ENCODE measurements around the gene DPM3.
"Not testable (repeated sequence)": the region's sequence is repeated elsewhere in the genome, so short reads cannot be mapped to it uniquely, and the experiment has no call there.

The DPM3 gene

DNA sequence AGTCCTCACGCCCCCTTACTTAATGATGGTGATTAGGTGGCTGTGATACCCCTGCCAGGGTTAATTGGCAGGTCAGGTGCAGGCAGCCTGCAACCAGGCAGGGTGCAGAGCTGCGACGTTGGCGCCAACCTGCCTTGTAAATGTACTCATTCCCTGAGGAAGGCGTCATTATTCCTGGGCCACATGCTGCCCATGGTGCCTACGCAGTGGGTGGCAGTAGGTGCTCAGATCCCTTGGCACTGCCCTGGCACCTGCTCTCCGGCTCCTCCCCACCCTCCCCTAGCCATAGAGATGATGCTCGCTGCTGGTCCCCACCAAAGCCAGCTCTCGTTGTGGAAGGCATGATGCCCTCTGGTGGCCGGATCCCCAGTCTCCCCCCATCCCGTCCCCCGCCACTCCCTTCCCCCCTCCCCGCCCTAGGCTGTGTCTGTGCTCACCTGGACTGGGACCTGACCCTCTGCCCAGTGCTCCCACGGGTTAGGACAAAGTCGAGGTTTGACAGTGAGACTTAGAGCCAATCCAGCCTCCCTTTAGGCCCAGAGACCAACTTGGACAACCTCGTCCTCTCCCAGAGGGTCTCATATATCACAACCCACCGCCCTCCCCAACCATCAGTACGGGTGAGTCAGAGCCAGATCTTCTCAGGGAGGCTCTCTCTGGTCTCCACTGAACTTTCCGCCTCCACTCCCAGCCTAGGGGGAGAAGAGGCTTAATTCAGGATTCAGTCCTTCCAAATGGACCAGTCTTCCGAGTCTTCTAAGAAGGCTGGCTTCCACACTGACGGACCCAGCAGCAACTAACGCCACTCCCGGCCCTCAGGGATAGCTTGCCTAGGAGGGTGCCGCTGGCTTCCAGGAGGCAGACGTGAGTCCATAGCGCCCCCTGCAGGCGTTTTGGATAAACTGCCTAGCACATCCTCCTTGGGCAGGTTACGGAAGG, 27.1 kb upstream of the DPM3 start:
- H3K27ac ChIP-seq (replicated peaks): peak overlapping the region; percentile 52; the same call in 1 of the 2 replicates

DNA sequence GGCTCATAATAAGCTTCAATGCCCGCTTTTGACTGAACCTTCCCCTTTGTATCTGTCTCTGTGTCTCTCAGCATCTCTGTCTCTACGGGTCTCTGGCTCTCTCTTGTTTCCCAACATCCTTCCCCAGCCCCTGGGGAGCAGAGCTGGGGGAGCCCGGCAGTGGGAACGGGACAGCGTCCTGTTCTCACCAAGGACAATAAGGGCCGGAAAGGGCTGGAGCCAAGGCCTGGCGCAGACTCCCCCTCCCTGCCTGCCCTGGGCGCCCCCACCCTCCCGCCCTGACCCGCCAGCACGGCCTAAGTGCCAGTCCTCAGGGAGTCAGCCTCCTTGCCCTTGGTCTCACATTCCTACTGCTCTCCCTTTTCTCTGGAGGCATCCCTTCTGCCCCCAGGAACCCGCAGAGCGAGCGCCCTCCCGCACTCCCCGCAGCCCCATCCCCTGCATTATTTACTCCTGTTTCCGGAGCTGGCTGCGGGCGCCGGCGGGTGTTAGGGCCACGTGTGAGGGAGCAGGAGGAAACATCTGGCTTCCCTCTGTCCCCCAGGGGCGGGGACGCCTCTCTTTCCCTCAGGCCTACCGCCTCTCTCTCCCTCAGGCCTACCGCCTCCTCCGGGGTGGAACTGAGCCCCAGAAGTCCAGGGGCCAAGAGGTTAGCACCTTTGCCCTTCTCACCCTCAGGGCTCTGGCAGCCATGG, 26.3 kb upstream of the DPM3 start:
- peak overlapping the region; percentile 52 for H3K27ac ChIP-seq (replicated peaks)
- H3K4me3 ChIP-seq (replicated peaks; ENCODE audit: insufficient read depth, low read length): 0 out of 2 replicates have a peak overlapping the region, but pooled peaks have one; percentile 1
- TF ChIP-seq GABPA (IDR thresholded peaks at IDR 0.05; ENCODE audit: low read depth) (peak; percentile 22; the same call in 1 of the 2 replicates), POLR2AphosphoS5 (IDR thresholded peaks at IDR 0.05; ENCODE audit: low read depth) (peak; percentile 99), SPI1 (IDR thresholded peaks at IDR 0.05; ENCODE audit: borderline replicate concordance, low read depth) (peak; percentile 3; the same call in 1 of the 2 replicates)
- TF ChIP-seq, protein P1, sequence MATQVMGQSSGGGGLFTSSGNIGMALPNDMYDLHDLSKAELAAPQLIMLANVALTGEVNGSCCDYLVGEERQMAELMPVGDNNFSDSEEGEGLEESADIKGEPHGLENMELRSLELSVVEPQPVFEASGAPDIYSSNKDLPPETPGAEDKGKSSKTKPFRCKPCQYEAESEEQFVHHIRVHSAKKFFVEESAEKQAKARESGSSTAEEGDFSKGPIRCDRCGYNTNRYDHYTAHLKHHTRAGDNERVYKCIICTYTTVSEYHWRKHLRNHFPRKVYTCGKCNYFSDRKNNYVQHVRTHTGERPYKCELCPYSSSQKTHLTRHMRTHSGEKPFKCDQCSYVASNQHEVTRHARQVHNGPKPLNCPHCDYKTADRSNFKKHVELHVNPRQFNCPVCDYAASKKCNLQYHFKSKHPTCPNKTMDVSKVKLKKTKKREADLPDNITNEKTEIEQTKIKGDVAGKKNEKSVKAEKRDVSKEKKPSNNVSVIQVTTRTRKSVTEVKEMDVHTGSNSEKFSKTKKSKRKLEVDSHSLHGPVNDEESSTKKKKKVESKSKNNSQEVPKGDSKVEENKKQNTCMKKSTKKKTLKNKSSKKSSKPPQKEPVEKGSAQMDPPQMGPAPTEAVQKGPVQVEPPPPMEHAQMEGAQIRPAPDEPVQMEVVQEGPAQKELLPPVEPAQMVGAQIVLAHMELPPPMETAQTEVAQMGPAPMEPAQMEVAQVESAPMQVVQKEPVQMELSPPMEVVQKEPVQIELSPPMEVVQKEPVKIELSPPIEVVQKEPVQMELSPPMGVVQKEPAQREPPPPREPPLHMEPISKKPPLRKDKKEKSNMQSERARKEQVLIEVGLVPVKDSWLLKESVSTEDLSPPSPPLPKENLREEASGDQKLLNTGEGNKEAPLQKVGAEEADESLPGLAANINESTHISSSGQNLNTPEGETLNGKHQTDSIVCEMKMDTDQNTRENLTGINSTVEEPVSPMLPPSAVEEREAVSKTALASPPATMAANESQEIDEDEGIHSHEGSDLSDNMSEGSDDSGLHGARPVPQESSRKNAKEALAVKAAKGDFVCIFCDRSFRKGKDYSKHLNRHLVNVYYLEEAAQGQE (IDR thresholded peaks at IDR 0.05; ENCODE audit: insufficient replicate concordance, low read depth): peak; percentile 17
- TF ChIP-seq, protein P2, sequence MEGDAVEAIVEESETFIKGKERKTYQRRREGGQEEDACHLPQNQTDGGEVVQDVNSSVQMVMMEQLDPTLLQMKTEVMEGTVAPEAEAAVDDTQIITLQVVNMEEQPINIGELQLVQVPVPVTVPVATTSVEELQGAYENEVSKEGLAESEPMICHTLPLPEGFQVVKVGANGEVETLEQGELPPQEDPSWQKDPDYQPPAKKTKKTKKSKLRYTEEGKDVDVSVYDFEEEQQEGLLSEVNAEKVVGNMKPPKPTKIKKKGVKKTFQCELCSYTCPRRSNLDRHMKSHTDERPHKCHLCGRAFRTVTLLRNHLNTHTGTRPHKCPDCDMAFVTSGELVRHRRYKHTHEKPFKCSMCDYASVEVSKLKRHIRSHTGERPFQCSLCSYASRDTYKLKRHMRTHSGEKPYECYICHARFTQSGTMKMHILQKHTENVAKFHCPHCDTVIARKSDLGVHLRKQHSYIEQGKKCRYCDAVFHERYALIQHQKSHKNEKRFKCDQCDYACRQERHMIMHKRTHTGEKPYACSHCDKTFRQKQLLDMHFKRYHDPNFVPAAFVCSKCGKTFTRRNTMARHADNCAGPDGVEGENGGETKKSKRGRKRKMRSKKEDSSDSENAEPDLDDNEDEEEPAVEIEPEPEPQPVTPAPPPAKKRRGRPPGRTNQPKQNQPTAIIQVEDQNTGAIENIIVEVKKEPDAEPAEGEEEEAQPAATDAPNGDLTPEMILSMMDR (IDR thresholded peaks at IDR 0.05; ENCODE audit: insufficient read depth, low read length): no peak
- H3K27me3 ChIP-seq (ENCODE audit: insufficient read depth, poor library complexity, severe bottlenecking): no peaks in the 10 kb centered on the region
- DNase-seq (ENCODE audit: low read depth in 1 of 2, low spot score in 1 of 2): peak in 1 of 2 experiments; percentile 90

More for the DNA sequence above, 27.1 kb upstream of the DPM3 start:
- DNase-seq (ENCODE audit: low read depth in 1 of 2, low spot score in 1 of 2): peak; percentile 83 to 92
- TF ChIP-seq, protein P1 (IDR thresholded peaks at IDR 0.05; ENCODE audit: insufficient replicate concordance, low read depth): no peak
- peak; percentile 5; the same call in 1 of the 2 replicates for TF ChIP-seq GABPA (IDR thresholded peaks at IDR 0.05; ENCODE audit: low read depth)
- TF ChIP-seq, protein P2 (IDR thresholded peaks at IDR 0.05; ENCODE audit: insufficient read depth, low read length): peak; percentile 81
- Histone ChIP-seq H3K4me3 (replicated peaks; ENCODE audit: insufficient read depth, low read length) (no peak overlapping the region), H3K27me3 (ENCODE audit: insufficient read depth, poor library complexity, severe bottlenecking) (no peaks in the 10 kb centered on the region)

DNA sequence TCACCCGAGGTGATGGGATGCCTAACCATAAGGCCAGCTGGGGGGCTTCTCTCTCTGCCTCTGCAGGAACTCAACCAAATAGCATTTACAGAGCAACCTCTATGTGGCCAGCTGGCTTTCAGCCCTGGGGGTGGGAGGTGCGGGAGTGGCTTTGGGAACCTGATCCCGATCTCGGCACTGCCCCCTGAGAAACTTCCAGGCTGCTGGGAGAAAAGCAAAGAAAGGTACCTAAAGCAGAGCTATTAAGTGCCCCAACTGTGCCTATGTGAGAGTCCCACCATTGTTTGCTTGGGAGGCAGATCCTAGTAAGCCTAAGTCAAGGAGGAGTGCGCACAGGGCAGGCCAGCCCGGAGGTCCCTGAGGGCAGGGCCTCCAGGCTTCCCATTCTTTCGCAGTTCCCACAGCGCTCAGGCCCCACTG, 25.7 kb upstream of the DPM3 start:
- no peaks in the 10 kb centered on the region for H3K27me3 ChIP-seq (ENCODE audit: insufficient read depth, poor library complexity, severe bottlenecking)
- H3K4me3 ChIP-seq (replicated peaks; ENCODE audit: insufficient read depth, low read length): no peak overlapping the region
- TF ChIP-seq GABPA (IDR thresholded peaks at IDR 0.05; ENCODE audit: low read depth) (no peak), SPI1 (IDR thresholded peaks at IDR 0.05; ENCODE audit: borderline replicate concordance, low read depth) (no peak), POLR2AphosphoS5 (IDR thresholded peaks at IDR 0.05; ENCODE audit: low read depth) (no peak)
- TF ChIP-seq, protein P1 (IDR thresholded peaks at IDR 0.05; ENCODE audit: insufficient replicate concordance, low read depth): no peak
- TF ChIP-seq, protein P2 (IDR thresholded peaks at IDR 0.05; ENCODE audit: insufficient read depth, low read length): no peak
- DNase-seq (ENCODE audit: low read depth in 1 of 2, low spot score in 1 of 2): no peak
- peak overlapping the region; percentile 52 for H3K27ac ChIP-seq (replicated peaks)

DNA sequence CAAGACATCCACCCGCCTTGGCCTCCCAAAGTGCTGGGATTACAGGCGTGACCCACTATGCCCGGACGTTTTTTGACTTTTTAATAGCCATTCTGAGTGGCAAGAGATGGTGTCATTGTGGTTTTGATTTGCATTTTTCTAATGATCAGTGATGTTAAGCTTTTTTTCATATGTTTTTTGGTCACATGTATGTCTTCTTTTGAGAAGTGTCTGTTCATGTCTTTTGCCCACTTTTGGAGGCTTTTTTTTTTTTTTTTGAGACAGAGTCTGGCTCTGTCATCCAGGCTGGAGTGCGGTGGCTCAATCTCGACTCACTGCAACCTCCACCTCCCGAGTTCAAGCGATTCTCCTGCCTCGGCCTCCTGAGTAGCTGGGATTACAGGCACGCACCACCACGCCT, 24.3 kb upstream of the DPM3 start:
- H3K27ac ChIP-seq (replicated peaks); H3K27me3 ChIP-seq (ENCODE audit: insufficient read depth, poor library complexity, severe bottlenecking); H3K4me3 ChIP-seq (replicated peaks; ENCODE audit: insufficient read depth, low read length); DNase-seq (ENCODE audit: low read depth in 1 of 2, low spot score in 1 of 2): not testable (repeated sequence)

DNA sequence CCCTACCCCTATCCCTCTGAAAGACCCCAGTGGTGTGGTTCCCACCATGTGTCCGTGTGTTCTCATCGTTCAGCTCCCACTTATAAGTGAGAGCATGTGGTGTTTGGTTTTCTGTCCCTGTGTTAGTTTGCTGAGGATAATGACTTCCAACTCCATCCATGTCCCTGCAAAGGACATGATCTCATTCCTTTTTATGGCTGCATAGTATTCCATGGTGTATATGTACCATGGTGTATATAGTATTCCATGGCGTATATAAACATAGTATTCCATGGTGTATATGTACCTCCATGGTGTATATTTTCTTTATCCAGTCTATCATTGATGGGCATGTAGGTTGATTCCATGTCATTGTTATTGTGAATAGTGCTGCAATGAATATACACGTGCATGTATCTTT, 23.5 kb upstream of the DPM3 start:
- not testable (repeated sequence) for DNase-seq (ENCODE audit: low read depth in 1 of 2, low spot score in 1 of 2); H3K4me3 ChIP-seq (replicated peaks; ENCODE audit: insufficient read depth, low read length); H3K27me3 ChIP-seq (ENCODE audit: insufficient read depth, poor library complexity, severe bottlenecking); H3K27ac ChIP-seq (replicated peaks)
